HAP-1 (cell line): ENCODE data around the gene PHACTR3.

Experiments
- DNase-seq, 2 experiments: peaks; one replicate each; pipeline ENCODE4 v3.0.0-alpha.2; 2016 to 2020; ENCODE audit warnings: low spot score in 2 of 2
- H3K27me3 ChIP-seq: fragments of 250-450 bp; sonication (Bioruptor Pico); 2 replicates; pipeline ENCODE4 v1.5.1; 2020; ENCODE audit warnings: low read depth, mild to moderate bottlenecking, moderate library complexity
- H3K36me3 ChIP-seq: fragments of 250-450 bp; sonication (Bioruptor Pico); replicated peaks from 2 replicates; pipeline ENCODE4 v1.5.1; 2020; ENCODE audit warnings: mild to moderate bottlenecking
- H3K4me1 ChIP-seq: fragments of 250-450 bp; sonication (Bioruptor Pico); 2 replicates; pipeline ENCODE4 v1.5.1; 2020; ENCODE audit warnings: mild to moderate bottlenecking
- H3K4me3 ChIP-seq: fragments of 250-450 bp; sonication (Bioruptor Pico); 2 replicates; pipeline ENCODE4 v1.5.1; 2020; ENCODE audit warnings: mild to moderate bottlenecking, moderate library complexity
- H3K9me3 ChIP-seq: fragments of 250-450 bp; sonication (Bioruptor Pico); 2 replicates; pipeline ENCODE4 v1.5.1; 2020; ENCODE audit warnings: mild to moderate bottlenecking, moderate library complexity
- in situ Hi-C: fragments of 300-500 bp; cut with MboI; formaldehyde crosslinking; loops from 3 replicates; pipeline ENCODE4 v1.14.3; 2020; ENCODE audit warnings: low sequenced_read_pairs, inconsistent platforms, mixed read lengths

The PHACTR3 gene

GRCh38 chr20:59720013-59720412, 115.7 kb downstream of the PHACTR3 start:
- Histone ChIP-seq H3K36me3 (no peaks in the 10 kb centered on the region), H3K4me1 (no peaks in the 10 kb centered on the region), H3K9me3 (no peaks in the 10 kb centered on the region), H3K4me3 (no peak overlapping the region), H3K27me3 (no peaks in the 10 kb centered on the region)
- no peak for DNase-seq
- in situ Hi-C loops = no loop called here

GRCh38 chr20:59721386-59721785, 117.0 kb downstream of the PHACTR3 start:
- no peak overlapping the region for H3K4me3 ChIP-seq
- no peaks in the 10 kb centered on the region for H3K36me3 ChIP-seq
- no peaks in the 10 kb centered on the region for H3K9me3 ChIP-seq
- no peaks in the 10 kb centered on the region for H3K27me3 ChIP-seq
- no peaks in the 10 kb centered on the region for H3K4me1 ChIP-seq
- DNase-seq = no peak
- in situ Hi-C loops = no loop called here

- no peaks in the 10 kb centered on the region for H3K27me3 ChIP-seq
- H3K4me3 ChIP-seq = no peak overlapping the region
- DNase-seq = no peak
- in situ Hi-C loops = no loop called here
- no peaks in the 10 kb centered on the region for H3K9me3 ChIP-seq
- no peaks in the 10 kb centered on the region for H3K36me3 ChIP-seq
- H3K4me1 ChIP-seq = no peaks in the 10 kb centered on the region
Measured at GRCh38 chr20:59723108-59723500, 118.8 kb downstream of the PHACTR3 start.

GRCh38 chr20:59723607-59724456, 119.5 kb downstream of the PHACTR3 start:
- Histone ChIP-seq H3K27me3 (no peaks in the 10 kb centered on the region), H3K9me3 (no peaks in the 10 kb centered on the region), H3K36me3 (no peaks in the 10 kb centered on the region), H3K4me3 (no peak overlapping the region), H3K4me1 (no peaks in the 10 kb centered on the region)
- in situ Hi-C loops = no loop called here
- no peak for DNase-seq

- no peak overlapping the region for H3K4me3 ChIP-seq
- no peak for DNase-seq
- H3K4me1 ChIP-seq = no peaks in the 10 kb centered on the region
- no peaks in the 10 kb centered on the region for H3K27me3 ChIP-seq
- no peaks in the 10 kb centered on the region for H3K36me3 ChIP-seq
- in situ Hi-C loops = no loop called here
- H3K9me3 ChIP-seq = no peaks in the 10 kb centered on the region
Measured at GRCh38 chr20:59724457-59725366, 120.4 kb downstream of the PHACTR3 start.

- in situ Hi-C loops = no loop called here
- H3K27me3 ChIP-seq = no peaks in the 10 kb centered on the region
- H3K9me3 ChIP-seq = no peaks in the 10 kb centered on the region
- no peaks in the 10 kb centered on the region for H3K36me3 ChIP-seq
- DNase-seq = no peak
- no peaks in the 10 kb centered on the region for H3K4me1 ChIP-seq
- no peak overlapping the region for H3K4me3 ChIP-seq
Measured at GRCh38 chr20:59725476-59726280, 121.3 kb downstream of the PHACTR3 start.

GRCh38 chr20:59726281-59726595, 121.9 kb downstream of the PHACTR3 start:
- in situ Hi-C loops = no loop called here
- no peaks in the 10 kb centered on the region for H3K9me3 ChIP-seq
- H3K4me3 ChIP-seq = no peak overlapping the region
- H3K27me3 ChIP-seq = no peaks in the 10 kb centered on the region
- no peak for DNase-seq
- H3K36me3 ChIP-seq = no peaks in the 10 kb centered on the region
- no peaks in the 10 kb centered on the region for H3K4me1 ChIP-seq

GRCh38 chr20:59728722-59729430, 124.5 kb downstream of the PHACTR3 start:
- Histone ChIP-seq H3K9me3 (no peaks in the 10 kb centered on the region), H3K4me3 (no peak overlapping the region), H3K27me3 (no peaks in the 10 kb centered on the region), H3K4me1 (no peaks in the 10 kb centered on the region), H3K36me3 (no peaks in the 10 kb centered on the region)
- DNase-seq = no peak
- in situ Hi-C loops = no loop called here

GRCh38 chr20:59729506-59729905, 125.2 kb downstream of the PHACTR3 start:
- H3K27me3 ChIP-seq = no peaks in the 10 kb centered on the region
- in situ Hi-C loops = no loop called here
- H3K36me3 ChIP-seq = no peaks in the 10 kb centered on the region

GRCh38 chr20:59730722-59731121, 126.4 kb downstream of the PHACTR3 start:
- no peaks in the 10 kb centered on the region for H3K9me3 ChIP-seq

More at GRCh38 chr20:59729506-59729905, 125.2 kb downstream of the PHACTR3 start:
- Histone ChIP-seq H3K4me3 (no peak overlapping the region), H3K9me3 (no peaks in the 10 kb centered on the region), H3K4me1 (no peaks in the 10 kb centered on the region)
- DNase-seq = no peak

GRCh38 chr20:59731376-59731775, 127.0 kb downstream of the PHACTR3 start:
- no peaks in the 10 kb centered on the region for H3K36me3 ChIP-seq
- no peaks in the 10 kb centered on the region for H3K27me3 ChIP-seq
- no peaks in the 10 kb centered on the region for H3K4me1 ChIP-seq
- H3K9me3 ChIP-seq = no peaks in the 10 kb centered on the region
- H3K4me3 ChIP-seq = no peak overlapping the region
- in situ Hi-C loops = no loop called here
- no peak for DNase-seq

More at GRCh38 chr20:59730722-59731121, 126.4 kb downstream of the PHACTR3 start:
- H3K27me3 ChIP-seq = no peaks in the 10 kb centered on the region
- in situ Hi-C loops = no loop called here
- H3K4me3 ChIP-seq = no peak overlapping the region
- no peaks in the 10 kb centered on the region for H3K4me1 ChIP-seq
- H3K36me3 ChIP-seq = no peaks in the 10 kb centered on the region
- DNase-seq = no peak

GRCh38 chr20:59733351-59733750, 129.0 kb downstream of the PHACTR3 start:
- Histone ChIP-seq H3K4me1 (no peaks in the 10 kb centered on the region), H3K27me3 (no peaks in the 10 kb centered on the region), H3K9me3 (no peaks in the 10 kb centered on the region), H3K36me3 (no peaks in the 10 kb centered on the region), H3K4me3 (no peak overlapping the region)
- in situ Hi-C loops = no loop called here
- DNase-seq = no peak

GRCh38 chr20:59735486-59735885, 131.1 kb downstream of the PHACTR3 start:
- no peaks in the 10 kb centered on the region for H3K27me3 ChIP-seq
- no peaks in the 10 kb centered on the region for H3K9me3 ChIP-seq
- no peaks in the 10 kb centered on the region for H3K4me1 ChIP-seq
- no peak overlapping the region for H3K4me3 ChIP-seq
- H3K36me3 ChIP-seq = no peaks in the 10 kb centered on the region
- in situ Hi-C loops = no loop called here
- DNase-seq = no peak
